Rectal smooth muscle tissue (tissue), 1 donor: ENCODE results near the gene OPN3.

Experiments
- H3K27ac ChIP-seq: one replicate; pipeline ENCODE4 v1.7.0; 2013; ENCODE audit warnings: low read depth, low read length, inconsistent platforms
- H3K27me3 ChIP-seq: one replicate; pipeline ENCODE4 v1.7.0; 2013; ENCODE audit warnings: low read length; ENCODE audit not compliant: control insufficient read depth, insufficient read depth
- H3K36me3 ChIP-seq: one replicate; pipeline ENCODE4 v1.7.0; 2013; ENCODE audit warnings: low read length; ENCODE audit not compliant: control insufficient read depth, insufficient read depth
- H3K4me1 ChIP-seq: one replicate; pipeline ENCODE4 v1.7.0; 2013; ENCODE audit warnings: low read length; ENCODE audit not compliant: control insufficient read depth, insufficient read depth
- H3K4me3 ChIP-seq: one replicate; pipeline ENCODE4 v1.7.0; 2013; ENCODE audit warnings: low read length
- H3K9ac ChIP-seq: one replicate; pipeline ENCODE4 v1.7.0; 2013; ENCODE audit warnings: low read length

OPN3 gene

DNA sequence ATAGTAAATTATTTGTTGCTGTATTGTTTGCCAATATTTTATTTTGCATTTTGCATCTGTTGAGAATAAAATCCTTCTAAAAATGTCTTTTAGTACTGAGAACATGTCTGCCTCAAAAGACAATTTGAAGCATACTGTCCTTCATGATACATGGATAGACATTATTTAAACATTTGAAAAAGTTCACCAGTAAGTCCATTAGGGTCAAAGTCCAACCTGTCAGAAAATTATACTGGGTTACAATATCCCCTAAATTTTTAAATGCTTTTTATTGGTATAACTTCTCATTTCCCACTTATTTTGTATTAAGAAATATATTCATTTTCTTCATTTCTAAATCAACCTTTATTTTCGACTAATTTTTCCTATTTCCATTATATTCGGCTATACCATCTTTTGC is 9.3 kb downstream of the OPN3 start:
- Histone ChIP-seq H3K4me3 (no peak overlapping the region), H3K36me3 (no peaks in the 10 kb centered on the region), H3K27me3 (no peaks in the 10 kb centered on the region), H3K9ac (no peak overlapping the region), H3K27ac (no peak overlapping the region), H3K4me1 (no peaks in the 10 kb centered on the region)

DNA sequence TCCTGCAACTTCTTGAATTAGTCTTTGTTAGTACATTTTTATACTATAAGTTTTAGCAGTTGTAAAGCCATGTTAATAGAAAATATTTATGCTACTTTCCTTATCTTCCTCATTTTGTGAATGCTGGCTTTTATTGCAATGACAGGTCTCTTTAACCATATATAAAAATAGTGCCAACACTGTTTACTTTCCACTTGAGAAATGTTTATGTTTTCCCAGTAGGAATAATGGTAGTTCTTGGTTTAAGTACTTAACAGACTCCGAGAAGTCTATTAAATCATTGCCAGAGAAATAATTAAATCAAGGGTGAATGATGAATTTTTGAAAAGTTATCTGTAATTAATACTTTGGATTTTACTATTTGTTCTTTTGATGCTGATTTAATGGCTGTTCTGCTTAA is 9.7 kb downstream of the OPN3 start:
- no peak overlapping the region for H3K27ac ChIP-seq
- H3K9ac ChIP-seq = no peak overlapping the region

DNA sequence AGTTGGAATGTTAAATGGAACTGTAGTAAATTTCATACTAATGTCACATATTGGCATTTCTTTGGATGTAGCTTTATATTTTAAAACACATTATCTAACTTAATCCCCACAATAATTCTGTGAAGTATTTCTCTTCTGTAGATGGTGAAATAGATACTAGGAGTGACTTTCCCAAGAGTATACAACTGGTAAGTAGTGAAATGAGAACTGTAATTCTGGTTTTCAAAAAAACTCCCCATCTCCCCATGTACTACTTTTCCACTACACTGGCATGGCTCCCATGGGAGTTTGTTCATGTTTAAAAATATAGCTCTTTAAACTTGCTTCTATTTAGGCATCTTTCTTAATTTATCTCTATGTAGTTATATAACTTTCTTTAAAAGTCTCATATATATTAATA is 10.2 kb downstream of the OPN3 start:
- Histone ChIP-seq H3K27me3 (no peaks in the 10 kb centered on the region), H3K4me1 (no peaks in the 10 kb centered on the region), H3K4me3 (no peak overlapping the region), H3K27ac (no peak overlapping the region), H3K9ac (no peak overlapping the region), H3K36me3 (no peaks in the 10 kb centered on the region)

More for the DNA sequence above, 9.7 kb downstream of the OPN3 start:
- Histone ChIP-seq H3K4me1 (no peaks in the 10 kb centered on the region), H3K27me3 (no peaks in the 10 kb centered on the region), H3K4me3 (no peak overlapping the region), H3K36me3 (no peaks in the 10 kb centered on the region)

DNA sequence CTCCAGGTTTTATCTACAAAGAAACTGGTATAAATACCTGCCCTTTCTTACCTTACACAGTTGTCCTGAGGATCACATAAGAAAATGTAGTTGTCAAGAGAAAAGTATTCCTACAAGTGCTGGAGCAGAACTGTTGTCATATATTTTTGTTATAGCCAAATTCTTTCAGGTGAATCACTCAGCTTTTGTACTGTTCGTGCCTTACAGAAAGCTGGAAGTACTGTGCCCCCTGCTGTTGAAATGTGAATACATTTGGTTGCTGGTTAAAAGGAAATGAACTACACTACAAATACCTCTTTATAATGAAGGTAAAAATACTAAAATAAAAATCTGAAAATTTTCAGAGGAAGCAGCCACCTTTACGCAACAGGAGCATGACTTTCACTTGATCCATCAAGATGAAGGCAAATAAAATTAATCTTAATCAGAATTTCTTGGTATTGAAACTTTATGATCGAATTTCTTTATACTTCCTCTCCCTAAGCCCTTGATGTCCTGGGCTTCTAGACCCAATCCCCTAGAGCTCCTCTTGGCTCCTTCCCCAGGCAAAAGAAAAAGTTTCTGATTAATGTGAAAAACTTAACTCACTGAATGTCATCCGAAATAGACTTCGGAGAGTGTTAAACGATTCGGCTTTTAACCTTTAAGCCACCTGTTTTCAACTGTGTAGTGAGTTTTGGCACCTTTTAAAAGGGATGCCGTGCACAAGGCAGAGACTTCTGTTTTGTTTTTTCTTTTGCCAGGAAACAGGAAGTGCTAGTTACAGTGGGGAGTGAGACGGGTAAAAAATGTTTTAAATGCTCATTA is 12.5 kb downstream of the OPN3 start:
- no peak overlapping the region for H3K27ac ChIP-seq
- no peak overlapping the region for H3K4me3 ChIP-seq
- H3K9ac ChIP-seq = no peak overlapping the region
- H3K4me1 ChIP-seq = no peaks in the 10 kb centered on the region
- no peaks in the 10 kb centered on the region for H3K36me3 ChIP-seq
- no peaks in the 10 kb centered on the region for H3K27me3 ChIP-seq

DNA sequence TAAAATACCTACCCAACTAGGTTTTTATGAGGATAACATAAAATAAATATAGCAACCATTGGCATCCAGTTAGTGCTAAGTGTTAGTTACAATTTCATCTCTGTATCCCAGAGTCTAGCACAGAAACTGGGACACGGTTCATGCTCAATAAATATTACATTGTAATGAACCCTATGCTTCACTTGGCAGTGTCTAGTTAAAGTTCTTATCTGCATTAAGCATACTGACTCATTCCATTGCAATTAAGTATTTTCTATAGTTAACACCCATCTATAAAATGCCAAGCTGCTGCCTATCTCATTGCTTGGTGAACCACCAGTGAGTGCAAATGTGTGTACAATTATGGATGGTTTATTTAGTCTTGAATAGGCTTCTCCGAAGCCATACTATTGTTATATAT is 15.2 kb downstream of the OPN3 start:
- no peaks in the 10 kb centered on the region for H3K4me1 ChIP-seq
- H3K27ac ChIP-seq = no peak overlapping the region
- no peak overlapping the region for H3K4me3 ChIP-seq
- no peaks in the 10 kb centered on the region for H3K27me3 ChIP-seq
- H3K9ac ChIP-seq = no peak overlapping the region
- H3K36me3 ChIP-seq = no peaks in the 10 kb centered on the region

DNA sequence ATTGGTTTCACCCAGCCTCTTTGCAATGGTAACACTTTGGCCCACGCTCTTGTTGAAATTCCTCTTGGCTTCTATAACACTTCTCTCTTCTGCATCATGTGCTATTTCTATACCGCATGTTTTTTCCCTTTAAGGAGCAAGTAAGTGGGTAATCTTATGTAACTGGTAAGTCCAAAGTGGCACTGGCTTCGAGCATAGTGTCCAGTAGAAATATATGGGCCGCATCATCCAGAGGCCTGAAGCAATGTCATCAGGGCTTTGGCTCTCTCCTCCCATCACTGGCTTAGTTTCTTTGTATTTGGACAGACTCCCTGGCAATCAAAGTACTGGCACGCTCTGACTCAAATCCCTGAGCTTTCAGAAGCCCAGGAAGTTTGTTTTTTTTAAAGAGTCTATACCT is 17.5 kb downstream of the OPN3 start:
- Histone ChIP-seq H3K36me3 (no peaks in the 10 kb centered on the region), H3K9ac (no peak overlapping the region), H3K27ac (no peak overlapping the region), H3K4me1 (no peaks in the 10 kb centered on the region), H3K27me3 (no peaks in the 10 kb centered on the region), H3K4me3 (no peak overlapping the region)

DNA sequence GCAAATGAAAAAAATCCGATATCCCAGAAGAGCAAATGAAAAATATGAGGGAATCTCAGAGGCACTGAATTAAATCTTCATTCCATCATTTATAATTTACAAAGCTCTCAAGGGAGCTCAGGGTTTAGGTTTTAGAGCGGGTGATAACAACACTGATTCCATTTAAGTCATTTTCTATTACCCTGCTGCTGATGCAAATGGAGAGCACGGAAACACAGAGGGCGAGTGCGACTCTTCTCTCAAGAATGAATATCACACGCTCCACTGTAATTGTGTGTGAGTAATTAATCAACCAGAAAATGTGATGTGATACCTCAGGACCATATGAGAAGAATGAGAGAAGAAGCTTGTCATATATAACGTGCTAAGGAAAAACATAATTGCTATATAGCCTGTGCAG is 22.7 kb downstream of the OPN3 start:
- no peak overlapping the region for H3K4me3 ChIP-seq
- no peaks in the 10 kb centered on the region for H3K27me3 ChIP-seq
- no peaks in the 10 kb centered on the region for H3K4me1 ChIP-seq
- H3K27ac ChIP-seq = no peak overlapping the region
- H3K9ac ChIP-seq = no peak overlapping the region
- no peaks in the 10 kb centered on the region for H3K36me3 ChIP-seq

DNA sequence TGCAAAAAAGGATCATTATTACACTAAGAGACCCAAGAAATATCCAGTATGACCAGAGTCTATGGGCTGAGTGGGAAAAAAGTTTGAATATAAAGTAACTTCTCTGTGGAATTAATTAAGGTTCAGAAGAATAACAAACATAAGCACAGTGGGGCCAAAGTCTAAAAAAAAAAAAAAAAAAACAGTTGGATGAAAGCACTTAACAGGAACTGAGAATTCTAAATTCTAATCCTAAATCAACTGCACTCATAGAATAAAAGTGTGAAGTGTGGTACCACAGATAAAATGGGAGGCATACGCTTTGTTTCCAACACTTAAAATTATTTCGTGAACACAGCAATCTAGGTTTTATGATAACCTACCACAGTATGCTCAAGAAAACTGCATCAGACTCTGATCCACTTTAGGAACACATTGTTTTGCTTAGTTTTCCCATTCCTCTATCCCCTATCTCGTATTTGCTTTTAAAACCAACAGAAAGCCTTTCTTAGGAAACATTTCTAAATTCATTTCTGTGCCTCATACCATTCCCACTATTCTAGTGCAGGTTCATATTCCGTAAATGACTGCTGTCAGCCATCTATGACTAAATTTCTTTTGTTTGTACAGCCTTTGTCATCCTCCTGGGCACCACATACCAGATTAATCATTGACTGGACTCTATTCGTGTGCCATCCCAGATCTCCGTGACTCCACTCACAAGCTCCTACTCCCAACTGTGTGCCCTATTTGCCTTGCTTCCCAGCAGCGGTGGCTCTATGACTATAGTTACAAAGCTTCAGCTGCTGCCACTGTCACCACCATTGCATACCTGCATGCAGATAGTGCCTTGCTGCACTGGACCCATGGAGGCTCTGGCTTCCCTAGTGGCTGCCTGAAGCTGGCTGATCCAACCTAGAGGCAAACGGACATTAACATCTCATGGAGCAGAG is 24.9 kb downstream of the OPN3 start:
- Histone ChIP-seq H3K9ac (no peak overlapping the region), H3K27ac (no peak overlapping the region), H3K4me3 (peak overlapping the region; percentile 42), H3K27me3 (no peaks in the 10 kb centered on the region), H3K36me3 (no peaks in the 10 kb centered on the region), H3K4me1 (no peaks in the 10 kb centered on the region)

DNA sequence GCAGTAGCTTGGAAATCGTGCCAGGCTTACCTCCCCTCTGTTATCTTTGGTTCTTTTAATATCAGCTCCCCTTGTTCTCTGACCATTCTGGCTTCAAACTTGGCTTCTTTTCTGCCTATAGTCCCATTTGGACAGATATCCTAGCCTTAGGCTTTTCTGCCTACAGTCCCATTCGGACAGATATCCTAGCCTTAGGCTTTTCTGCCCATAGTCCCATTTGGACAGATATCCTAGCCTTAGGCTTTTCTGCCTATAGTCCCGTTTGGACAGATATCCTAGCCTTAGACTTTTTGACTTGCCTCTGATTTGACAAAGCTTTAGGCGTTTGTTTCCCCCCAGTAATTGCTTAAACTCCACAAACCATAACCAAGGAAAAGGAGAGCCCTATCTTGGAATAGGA is 25.6 kb downstream of the OPN3 start:
- Histone ChIP-seq H3K27ac (no peak overlapping the region), H3K27me3 (no peaks in the 10 kb centered on the region), H3K9ac (no peak overlapping the region), H3K4me1 (no peaks in the 10 kb centered on the region), H3K36me3 (no peaks in the 10 kb centered on the region), H3K4me3 (no peak overlapping the region)

DNA sequence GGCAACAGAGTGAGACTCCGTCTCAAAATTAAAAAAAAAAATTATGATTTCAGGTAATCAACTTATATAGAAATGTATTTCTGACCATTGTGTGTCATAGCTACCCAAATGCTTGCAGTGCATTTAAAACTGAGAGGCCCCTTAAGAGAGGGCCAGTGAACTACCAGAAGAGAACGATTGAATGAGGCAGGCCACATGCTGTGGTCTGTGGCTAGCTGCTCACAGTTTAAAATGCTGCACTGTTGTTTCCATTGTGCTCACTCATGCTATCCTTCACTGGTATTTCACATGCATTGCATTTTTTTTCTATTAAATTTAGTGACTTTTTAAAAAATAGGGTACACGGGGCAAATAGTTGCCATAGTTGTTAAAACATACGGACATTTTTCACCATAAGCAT is 26.0 kb downstream of the OPN3 start:
- H3K4me1 ChIP-seq = no peaks in the 10 kb centered on the region
- no peak overlapping the region for H3K4me3 ChIP-seq
- no peak overlapping the region for H3K27ac ChIP-seq
- H3K36me3 ChIP-seq = no peaks in the 10 kb centered on the region
- no peaks in the 10 kb centered on the region for H3K27me3 ChIP-seq
- no peak overlapping the region for H3K9ac ChIP-seq

DNA sequence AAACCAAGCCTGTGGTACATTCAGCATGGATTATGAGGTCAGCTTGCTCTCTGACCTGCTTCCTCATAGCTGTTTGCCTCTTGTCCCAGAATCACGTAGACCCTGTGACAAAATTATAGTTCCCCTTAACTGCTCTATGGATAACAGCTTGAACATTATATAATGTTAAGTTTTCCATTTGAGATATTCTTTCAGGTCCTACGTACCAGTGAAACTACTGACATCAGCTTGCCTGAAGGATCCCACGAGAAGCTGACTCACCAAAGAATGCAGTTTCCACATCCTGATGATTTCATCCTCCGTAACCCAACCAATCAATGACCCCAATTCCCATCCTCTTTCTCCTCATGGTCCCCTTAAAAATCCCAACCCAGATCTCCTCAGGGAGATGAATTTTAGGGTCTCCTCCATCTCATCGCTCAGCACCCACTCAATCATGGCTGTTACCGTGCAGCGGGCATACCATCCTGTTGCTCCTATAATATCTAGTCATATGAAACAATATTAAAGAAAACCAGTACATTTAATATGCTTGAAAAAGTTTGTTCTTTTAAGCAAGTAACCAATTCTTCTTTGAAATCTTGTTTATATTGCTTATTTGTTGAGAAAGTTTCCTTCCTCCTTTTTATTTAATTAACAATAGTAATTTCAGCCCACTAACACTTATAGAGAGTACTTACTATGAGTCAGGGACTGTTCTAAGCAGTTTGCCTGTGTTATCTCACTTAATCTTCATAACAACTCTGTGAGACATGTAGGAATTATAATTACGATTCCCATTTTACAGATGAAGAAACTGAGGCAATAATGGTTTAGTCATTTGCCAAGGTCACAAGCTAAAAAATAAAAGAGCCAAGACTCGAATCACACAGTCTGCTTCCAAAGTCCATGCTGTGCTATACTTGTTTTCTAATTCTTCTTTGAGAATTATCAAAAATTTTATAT is 27.4 kb downstream of the OPN3 start:
- no peaks in the 10 kb centered on the region for H3K36me3 ChIP-seq
- no peaks in the 10 kb centered on the region for H3K27me3 ChIP-seq
- H3K9ac ChIP-seq = no peak overlapping the region
- H3K4me3 ChIP-seq = no peak overlapping the region
- no peak overlapping the region for H3K27ac ChIP-seq
- no peaks in the 10 kb centered on the region for H3K4me1 ChIP-seq

DNA sequence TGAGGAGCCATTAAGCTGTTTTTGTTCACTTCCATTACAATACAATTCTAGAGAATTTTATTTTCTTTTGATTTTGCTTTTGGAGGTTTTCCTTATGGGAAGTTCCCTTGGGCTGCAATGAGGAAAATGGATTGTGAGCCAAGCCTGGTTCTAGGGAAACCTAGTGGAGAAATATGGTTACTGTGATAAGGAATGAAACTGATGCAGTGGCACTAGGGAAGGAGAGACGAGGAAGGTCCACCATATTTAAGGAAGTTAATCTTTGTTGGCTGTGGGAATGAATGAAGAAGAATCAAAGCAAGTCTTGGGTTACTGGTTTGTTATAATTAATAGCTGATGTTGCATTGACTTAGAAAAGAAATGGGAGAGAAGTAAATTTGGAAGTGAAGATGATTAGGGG is 28.4 kb downstream of the OPN3 start:
- Histone ChIP-seq H3K36me3 (no peaks in the 10 kb centered on the region), H3K9ac (no peak overlapping the region), H3K27me3 (no peaks in the 10 kb centered on the region), H3K27ac (no peak overlapping the region), H3K4me3 (no peak overlapping the region), H3K4me1 (no peaks in the 10 kb centered on the region)
